ENCODE results near the gene RGS3. TPM values are rescaled to one million over a fixed set of nuclear protein-coding genes. Genes with fewer than 3 reads are reported as not detected.

Gene RGS3
- total RNA-seq, 4 donors from 2014 or later: 43.0 to 66.2 (median 55.6) TPM

DNA sequence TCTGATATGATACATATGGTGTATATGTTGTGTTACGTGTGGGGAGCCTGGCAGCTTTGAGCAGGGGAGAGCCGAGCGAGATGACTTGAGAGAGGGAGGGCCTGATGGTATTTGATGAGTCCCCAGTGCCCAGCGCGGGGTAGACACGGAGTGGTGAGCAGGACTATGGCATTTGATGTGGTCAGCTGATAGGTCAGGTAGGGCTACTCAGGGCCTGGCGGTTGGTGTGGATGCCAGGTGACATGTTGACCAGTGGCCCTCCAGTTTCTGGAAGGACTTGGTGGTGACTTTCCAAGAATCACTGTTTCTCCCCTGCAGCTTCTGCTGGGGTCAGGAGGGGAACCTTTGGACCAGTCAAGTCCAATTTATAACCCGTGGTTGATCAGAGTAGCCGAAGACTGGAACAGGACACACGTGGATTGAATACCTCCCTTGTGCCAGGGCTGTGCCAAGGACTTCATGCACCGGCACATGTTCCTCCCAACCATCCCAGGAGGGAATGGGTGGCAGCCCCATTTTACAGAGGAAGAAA lies 148.8 kb downstream of the RGS3 start:
- H3K4me1 ChIP-seq: peaks cover 23 to 42% of the 10 kb centered on the region in 2 donors
- H3K4me3 ChIP-seq (replicated peaks in 1 of 3): no peak overlapping the region
- TF ChIP-seq, protein P1, sequence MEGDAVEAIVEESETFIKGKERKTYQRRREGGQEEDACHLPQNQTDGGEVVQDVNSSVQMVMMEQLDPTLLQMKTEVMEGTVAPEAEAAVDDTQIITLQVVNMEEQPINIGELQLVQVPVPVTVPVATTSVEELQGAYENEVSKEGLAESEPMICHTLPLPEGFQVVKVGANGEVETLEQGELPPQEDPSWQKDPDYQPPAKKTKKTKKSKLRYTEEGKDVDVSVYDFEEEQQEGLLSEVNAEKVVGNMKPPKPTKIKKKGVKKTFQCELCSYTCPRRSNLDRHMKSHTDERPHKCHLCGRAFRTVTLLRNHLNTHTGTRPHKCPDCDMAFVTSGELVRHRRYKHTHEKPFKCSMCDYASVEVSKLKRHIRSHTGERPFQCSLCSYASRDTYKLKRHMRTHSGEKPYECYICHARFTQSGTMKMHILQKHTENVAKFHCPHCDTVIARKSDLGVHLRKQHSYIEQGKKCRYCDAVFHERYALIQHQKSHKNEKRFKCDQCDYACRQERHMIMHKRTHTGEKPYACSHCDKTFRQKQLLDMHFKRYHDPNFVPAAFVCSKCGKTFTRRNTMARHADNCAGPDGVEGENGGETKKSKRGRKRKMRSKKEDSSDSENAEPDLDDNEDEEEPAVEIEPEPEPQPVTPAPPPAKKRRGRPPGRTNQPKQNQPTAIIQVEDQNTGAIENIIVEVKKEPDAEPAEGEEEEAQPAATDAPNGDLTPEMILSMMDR (IDR thresholded peaks at IDR 0.05): no peak
- TF ChIP-seq POLR2A (IDR thresholded peaks at IDR 0.05): no peak
- H3K9me3 ChIP-seq: no peaks in the 10 kb centered on the region
- intact Hi-C loops (cut with DNase I): no loop called here
- no peaks in the 10 kb centered on the region for H3K36me3 ChIP-seq
- no peak for DNase-seq
- WGBS, 2 donors: 86 to 96% methylated on average over 10 to 11 of the region's 11 CpGs
- H3K27me3 ChIP-seq: no peaks in the 10 kb centered on the region
- no peak overlapping the region for H3K27ac ChIP-seq

DNA sequence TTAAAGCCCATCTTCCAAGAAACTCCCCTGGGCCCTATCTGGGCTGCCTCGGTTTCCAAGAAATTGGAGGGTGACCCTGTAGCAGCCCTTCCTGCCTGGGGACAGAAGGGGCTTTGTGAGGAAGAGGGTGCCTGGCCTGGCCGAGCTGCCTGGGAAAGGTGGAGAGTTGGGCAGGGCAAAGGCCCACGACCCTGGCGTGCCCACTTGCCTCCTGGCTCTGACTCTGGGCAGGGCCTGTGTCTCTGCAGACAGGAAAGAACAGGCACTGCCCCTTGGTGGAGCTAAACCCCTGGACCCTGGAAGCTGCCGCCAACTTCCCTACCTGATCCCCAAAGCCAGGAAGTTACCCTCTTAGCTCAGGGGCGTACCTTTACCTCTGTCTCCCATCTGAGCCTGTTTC lies 149.3 kb downstream of the RGS3 start:
- no peak overlapping the region for H3K4me3 ChIP-seq (replicated peaks in 1 of 3)
- no peak overlapping the region for H3K27ac ChIP-seq
- no peaks in the 10 kb centered on the region for H3K27me3 ChIP-seq
- TF ChIP-seq, protein P1 (IDR thresholded peaks at IDR 0.05): no peak
- TF ChIP-seq POLR2A (IDR thresholded peaks at IDR 0.05): no peak
- intact Hi-C loops (cut with DNase I): no loop called here
- H3K36me3 ChIP-seq: no peaks in the 10 kb centered on the region
- no peak for DNase-seq
- H3K4me1 ChIP-seq: peaks cover 23 to 42% of the 10 kb centered on the region in 2 donors
- 93 to 96% methylated on average over 6 of the region's 6 CpGs for WGBS, 2 donors
- H3K9me3 ChIP-seq: no peaks in the 10 kb centered on the region

GRCh38 chr9:113613815-113614413 lies 150.4 kb downstream of the RGS3 start:
- intact Hi-C loops (cut with DNase I): no loop called here
- Histone ChIP-seq H3K4me1 (peaks cover 23 to 38% of the 10 kb centered on the region in 2 donors), H3K4me3 (replicated peaks in 1 of 3) (no peak overlapping the region), H3K9me3 (no peaks in the 10 kb centered on the region), H3K36me3 (no peaks in the 10 kb centered on the region), H3K27me3 (no peaks in the 10 kb centered on the region), H3K27ac (peak overlapping the region in 1 of 3 donors; percentile 59)
- no peak for DNase-seq
- TF ChIP-seq, protein P1 (IDR thresholded peaks at IDR 0.05): no peak
- no peak for TF ChIP-seq POLR2A (IDR thresholded peaks at IDR 0.05)
- WGBS, 2 donors: 88 to 92% methylated on average over 6 of the region's 6 CpGs

- peak overlapping the region in 2 of 3 donors; percentile 6 to 59 for H3K27ac ChIP-seq
- peak; percentile 20 to 31 for DNase-seq
- no peaks in the 10 kb centered on the region for H3K36me3 ChIP-seq
- H3K4me3 ChIP-seq (replicated peaks in 1 of 3): no peak overlapping the region
- no peaks in the 10 kb centered on the region for H3K9me3 ChIP-seq
- TF ChIP-seq, protein P1 (IDR thresholded peaks at IDR 0.05): no peak
- TF ChIP-seq POLR2A (IDR thresholded peaks at IDR 0.05): no peak
- H3K27me3 ChIP-seq: no peaks in the 10 kb centered on the region
- intact Hi-C loops (cut with DNase I): no loop called here
- H3K4me1 ChIP-seq: peaks cover 18 to 33% of the 10 kb centered on the region in 2 donors
- WGBS, 2 donors: 47 to 54% methylated on average over 11 to 14 of the region's 14 CpGs
These were observed 151.5 kb downstream of the RGS3 start for GRCh38 chr9:113614843-113615648.

DNA sequence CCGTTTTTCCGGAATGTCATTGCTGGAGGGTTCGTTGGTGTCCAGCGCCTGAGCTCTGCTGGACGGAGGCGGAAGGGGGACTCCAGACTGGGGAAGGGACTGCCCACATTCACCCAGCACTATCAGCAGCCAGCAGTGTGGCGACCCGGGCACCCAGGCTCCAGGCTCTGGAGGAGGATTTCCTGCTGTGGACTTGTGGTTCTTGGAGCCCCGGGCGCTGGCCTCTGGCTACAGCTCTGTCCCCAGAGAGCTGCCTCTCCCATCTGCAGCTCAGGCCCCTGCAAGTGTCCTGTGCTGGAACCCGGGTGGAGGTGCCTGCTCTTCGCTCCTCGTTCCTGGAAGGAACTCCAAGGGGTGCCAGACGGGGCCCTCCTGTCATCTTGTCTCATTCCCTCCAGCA lies 152.6 kb downstream of the RGS3 start:
- peak overlapping the region in 1 of 3 donors; percentile 3 for H3K27ac ChIP-seq
- no peak for DNase-seq
- intact Hi-C loops (cut with DNase I): no loop called here
- WGBS, 2 donors: 92 to 95% methylated on average over 5 to 11 of the region's 14 CpGs
- H3K36me3 ChIP-seq: no peaks in the 10 kb centered on the region
- no peaks in the 10 kb centered on the region for H3K27me3 ChIP-seq
- H3K4me3 ChIP-seq (replicated peaks in 1 of 3): no peak overlapping the region
- no peaks in the 10 kb centered on the region for H3K9me3 ChIP-seq
- H3K4me1 ChIP-seq: peaks cover 22 to 38% of the 10 kb centered on the region in 2 donors
- TF ChIP-seq, protein P1 (IDR thresholded peaks at IDR 0.05): no peak
- no peak for TF ChIP-seq POLR2A (IDR thresholded peaks at IDR 0.05)

All from thyroid gland (tissue), 4 donors.